Fibroblast of villous mesenchyme (primary cell): ENCODE data around the gene HKDC1. TPM values are rescaled to one million over a fixed set of nuclear protein-coding genes. Genes with fewer than 3 reads are reported as not detected.

Source experiments
- DNase-seq: peaks from one replicate; pipeline ENCODE4 v3.0.0-alpha.2; 2010; ENCODE audit warnings: low read depth
- H3K4me3 ChIP-seq: 2 replicates; pipeline ENCODE4 v1.5.1; 2011; ENCODE audit warnings: low read depth, mild to moderate bottlenecking, low read length
- total RNA-seq: library from RNA; depleted of rRNA; stranded (reverse); fragments of >200 nt; gene quantifications from 2 replicates; pipeline ENCODE4 v1.2.3, GENCODE V29; 2012
- TF ChIP-seq, protein P1 (sequence below): IDR thresholded peaks from 2 replicates; pipeline ENCODE4 v1.5.1; 2012; ENCODE audit warnings: low read depth, mild to moderate bottlenecking, low read length; ENCODE audit not compliant: insufficient read depth

The HKDC1 gene
- total RNA-seq, 1 donor: 0.43 TPM

DNA sequence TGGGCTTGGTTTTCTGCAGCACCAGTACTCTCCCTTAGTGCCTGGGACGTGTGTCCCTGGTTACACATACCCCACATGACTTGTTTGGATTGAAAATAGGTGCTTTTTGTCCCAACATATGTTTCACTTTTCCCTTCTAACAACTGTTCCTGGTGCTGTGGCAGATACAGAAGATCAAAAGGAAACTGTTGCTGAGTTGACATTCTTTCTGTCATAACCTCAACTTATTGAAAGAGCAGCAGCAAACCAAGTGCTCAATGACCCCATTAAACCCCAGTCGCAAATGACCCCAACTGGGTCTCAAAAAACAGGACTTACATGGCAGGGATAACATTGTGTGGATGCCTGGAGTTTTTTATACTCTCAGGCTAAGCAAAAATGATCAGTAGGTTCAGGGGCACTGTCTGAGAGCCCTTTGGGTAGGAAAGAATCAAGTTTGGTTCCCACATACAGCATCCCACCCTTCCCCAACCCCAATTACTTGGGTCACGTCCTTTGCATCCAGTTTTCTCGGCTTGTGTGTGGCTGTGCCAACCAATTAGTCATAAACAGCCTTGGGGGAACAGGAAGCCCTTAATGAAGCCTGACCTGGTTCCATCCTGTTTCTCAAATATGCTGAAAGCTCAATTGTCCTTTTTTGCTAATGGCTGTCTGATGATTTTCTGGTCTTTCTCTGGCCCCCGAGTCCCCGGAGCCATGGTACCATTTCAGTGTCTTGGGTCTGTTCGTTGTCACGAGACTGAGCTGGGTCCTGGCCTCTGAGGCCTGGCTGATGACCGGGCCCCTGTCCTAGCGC lies 4.9 kb downstream of the HKDC1 start:
- peak; percentile 21 for DNase-seq
- H3K4me3 ChIP-seq: no peak overlapping the region
- TF ChIP-seq, protein P1, sequence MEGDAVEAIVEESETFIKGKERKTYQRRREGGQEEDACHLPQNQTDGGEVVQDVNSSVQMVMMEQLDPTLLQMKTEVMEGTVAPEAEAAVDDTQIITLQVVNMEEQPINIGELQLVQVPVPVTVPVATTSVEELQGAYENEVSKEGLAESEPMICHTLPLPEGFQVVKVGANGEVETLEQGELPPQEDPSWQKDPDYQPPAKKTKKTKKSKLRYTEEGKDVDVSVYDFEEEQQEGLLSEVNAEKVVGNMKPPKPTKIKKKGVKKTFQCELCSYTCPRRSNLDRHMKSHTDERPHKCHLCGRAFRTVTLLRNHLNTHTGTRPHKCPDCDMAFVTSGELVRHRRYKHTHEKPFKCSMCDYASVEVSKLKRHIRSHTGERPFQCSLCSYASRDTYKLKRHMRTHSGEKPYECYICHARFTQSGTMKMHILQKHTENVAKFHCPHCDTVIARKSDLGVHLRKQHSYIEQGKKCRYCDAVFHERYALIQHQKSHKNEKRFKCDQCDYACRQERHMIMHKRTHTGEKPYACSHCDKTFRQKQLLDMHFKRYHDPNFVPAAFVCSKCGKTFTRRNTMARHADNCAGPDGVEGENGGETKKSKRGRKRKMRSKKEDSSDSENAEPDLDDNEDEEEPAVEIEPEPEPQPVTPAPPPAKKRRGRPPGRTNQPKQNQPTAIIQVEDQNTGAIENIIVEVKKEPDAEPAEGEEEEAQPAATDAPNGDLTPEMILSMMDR: no peak

DNA sequence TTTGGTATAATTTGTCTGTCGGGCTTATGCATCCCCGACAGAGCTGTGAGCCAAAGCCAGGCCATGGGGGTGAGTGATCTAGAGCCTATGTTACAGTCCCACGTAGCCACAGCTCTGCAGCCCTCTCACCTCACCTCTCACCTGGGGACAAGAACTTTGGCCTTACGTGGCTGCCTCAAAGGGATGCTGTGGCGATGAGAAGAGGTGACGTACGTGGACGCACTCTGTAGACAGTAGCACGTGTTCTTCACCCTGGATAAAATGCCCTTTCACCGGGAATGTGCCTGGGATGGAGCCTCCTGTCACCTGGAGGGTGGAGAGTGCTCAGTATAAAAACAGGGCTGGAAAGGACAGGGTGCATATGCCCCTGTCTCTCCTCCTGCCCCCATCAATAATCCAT lies 5.5 kb downstream of the HKDC1 start:
- DNase-seq: no peak
- TF ChIP-seq, protein P1: no peak

DNA sequence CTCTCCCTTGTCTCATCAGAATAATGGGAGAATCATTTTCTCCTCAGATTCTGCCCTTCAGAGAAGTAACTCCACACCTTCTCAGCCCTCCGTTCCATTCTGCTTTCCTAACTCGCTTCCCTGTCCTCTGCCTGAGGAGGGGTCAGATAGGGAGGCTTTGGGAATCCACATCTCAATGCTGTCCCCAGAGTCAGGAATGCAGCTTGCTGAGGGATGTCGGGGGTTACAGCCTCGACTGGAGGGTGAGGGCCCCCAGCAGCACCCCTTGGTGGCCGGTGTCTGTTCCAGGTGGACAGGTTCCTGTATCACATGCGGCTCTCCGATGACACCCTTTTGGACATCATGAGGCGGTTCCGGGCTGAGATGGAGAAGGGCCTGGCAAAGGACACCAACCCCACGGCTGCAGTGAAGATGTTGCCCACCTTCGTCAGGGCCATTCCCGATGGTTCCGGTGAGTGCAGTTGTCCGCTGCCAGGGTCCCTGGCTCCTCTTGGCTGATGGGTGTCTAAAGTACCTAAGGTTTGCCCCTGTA lies 6.9 kb downstream of the HKDC1 start:
- H3K4me3 ChIP-seq: no peak overlapping the region
- DNase-seq: no peak
- TF ChIP-seq, protein P1: no peak

More for the DNA sequence above, 5.5 kb downstream of the HKDC1 start:
- no peak overlapping the region for H3K4me3 ChIP-seq

DNA sequence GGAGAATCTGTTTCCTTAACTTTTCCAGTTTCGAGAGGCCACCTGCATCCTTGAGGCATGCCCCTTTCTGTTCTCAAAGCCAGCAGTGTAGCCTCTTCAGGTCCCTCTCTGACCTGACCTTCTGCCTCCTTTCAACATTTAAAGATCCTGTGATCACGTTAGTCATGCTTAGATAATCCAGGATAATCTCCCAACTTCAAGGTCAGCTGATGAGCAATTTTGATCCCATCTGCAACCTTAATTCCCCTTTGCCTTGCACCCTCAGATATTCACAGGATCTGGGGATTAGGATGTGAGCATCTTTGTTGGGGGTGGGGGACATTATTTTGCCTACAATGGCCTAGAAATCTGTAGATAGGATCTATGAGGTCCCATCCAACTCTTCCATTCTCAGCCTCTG lies 8.0 kb downstream of the HKDC1 start:
- peak; percentile 25 for DNase-seq
- no peak overlapping the region for H3K4me3 ChIP-seq
- TF ChIP-seq, protein P1: no peak

DNA sequence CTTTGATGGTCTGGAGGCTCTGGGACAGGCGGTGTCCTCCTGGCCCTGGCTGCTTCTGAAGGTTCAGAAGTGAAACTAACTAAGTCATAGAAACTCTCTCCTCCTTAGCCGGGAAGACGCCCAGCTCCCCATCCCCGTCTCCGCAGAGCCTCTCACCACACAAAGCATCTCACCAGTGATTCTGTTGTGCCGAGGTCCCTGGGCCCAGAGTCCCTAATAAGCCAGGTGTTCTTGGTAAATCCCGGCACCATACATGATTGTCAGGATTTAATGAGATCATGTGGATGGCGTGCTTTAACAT lies 9.4 kb downstream of the HKDC1 start:
- DNase-seq: no peak
- TF ChIP-seq, protein P1: no peak
- no peak overlapping the region for H3K4me3 ChIP-seq

DNA sequence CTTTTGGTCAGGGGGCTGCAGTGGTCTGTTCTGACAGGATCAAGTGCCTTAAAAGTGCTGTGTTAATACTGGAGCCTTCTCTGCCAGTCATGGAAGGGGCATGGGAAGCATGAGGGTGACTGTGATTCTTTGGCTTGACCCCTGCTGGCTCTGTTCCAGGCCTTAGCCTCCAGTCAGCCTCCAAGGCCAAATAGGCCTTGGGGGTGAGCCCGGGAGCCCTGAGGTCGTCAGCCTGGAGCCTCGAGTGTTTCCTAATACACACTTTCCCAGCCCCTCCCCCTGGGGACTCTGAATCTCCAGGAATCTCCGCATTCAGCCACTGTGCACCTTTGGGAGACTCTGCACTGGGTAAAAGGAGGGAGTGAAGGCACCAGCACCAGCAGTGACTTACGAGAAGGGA lies 10.0 kb downstream of the HKDC1 start:
- TF ChIP-seq, protein P1: no peak

DNA sequence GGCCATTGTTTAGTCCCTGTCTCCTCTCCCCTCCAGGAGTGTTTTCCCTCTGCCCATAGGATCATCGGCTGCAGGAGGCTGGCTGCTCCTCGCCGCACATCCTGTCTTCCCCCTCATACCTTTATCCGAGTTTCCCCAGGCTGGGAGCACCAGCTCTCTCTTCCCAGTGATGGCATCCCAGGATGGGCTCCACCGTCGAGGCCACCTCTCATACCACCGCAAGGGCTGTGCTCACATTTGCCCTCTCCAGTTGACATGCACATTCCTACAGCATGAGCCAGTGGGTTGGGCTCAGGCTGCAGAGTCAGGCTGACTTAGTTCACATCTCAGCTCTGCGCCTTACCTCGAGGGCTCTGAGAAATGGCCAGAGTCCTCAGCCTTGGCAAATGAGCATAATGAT lies 12.1 kb downstream of the HKDC1 start:
- DNase-seq: peak; percentile 68
- TF ChIP-seq, protein P1: no peak
- H3K4me3 ChIP-seq: no peak overlapping the region

More for the DNA sequence above, 10.0 kb downstream of the HKDC1 start:
- DNase-seq: no peak
- H3K4me3 ChIP-seq: no peak overlapping the region
